Renal pelvis (tissue), 12 donors: ENCODE data around the gene ACLY. TPM values are rescaled to one million over a fixed set of nuclear protein-coding genes. Genes with fewer than 3 reads are reported as not detected.
A peak's percentile ranks its signal among the peaks of the same experiment; 100 is the strongest.

Source experiments
- DNase-seq: peaks from one replicate; pipeline ENCODE4 v3.0.0-alpha.2; 2013
- long read RNA-seq, 16 experiments: transcript quantifications; one replicate each; lab custom pipeline, GENCODE V29; 2026
- polyA plus RNA-seq, 3 donors: library from polyadenylated mRNA; unstranded; fragments of 120-200 nt; gene quantifications; one replicate each; pipeline ENCODE4 v1.2.1, GENCODE V29; 2013; ENCODE audit not compliant: insufficient read length in 3 of 3

The ACLY gene
- 10 to 100 TPM; 89.5 to 92.9 (median 90.9) TPM for polyA plus RNA-seq
- long read RNA-seq, donor 1, full-length matches to known transcripts = 4 of 14 reads
- long read RNA-seq, donor 1, partial matches to known transcripts = 10 of 14 reads
- long read RNA-seq, donor 1, other reads (novel, unspliced or antisense) = 0 of 14 reads
- long read RNA-seq, donor 2, full-length matches to known transcripts = 5 of 28 reads
- long read RNA-seq, donor 2, partial matches to known transcripts = 23 of 28 reads
- long read RNA-seq, donor 2, other reads (novel, unspliced or antisense) = 0 of 28 reads
- long read RNA-seq, donor 3, full-length matches to known transcripts = 2 of 7 reads
- long read RNA-seq, donor 3, partial matches to known transcripts = 5 of 7 reads
- long read RNA-seq, donor 3, other reads (novel, unspliced or antisense) = 0 of 7 reads
- long read RNA-seq, donor 4, full-length matches to known transcripts = 3 of 3 reads
- long read RNA-seq, donor 4, partial matches to known transcripts = 0 of 3 reads
- long read RNA-seq, donor 4, other reads (novel, unspliced or antisense) = 0 of 3 reads
- long read RNA-seq, donor 5 = 0 reads
- long read RNA-seq, donor 6, partial matches to known transcripts = 10 of 11 reads
- long read RNA-seq, donor 6, other reads (novel, unspliced or antisense) = 0 of 11 reads
- long read RNA-seq, donor 7, full-length matches to known transcripts = 2 of 22 reads
- long read RNA-seq, donor 7, partial matches to known transcripts = 20 of 22 reads
- long read RNA-seq, donor 7, other reads (novel, unspliced or antisense) = 0 of 22 reads
- long read RNA-seq, donor 8, partial matches to known transcripts = 5 of 5 reads
- long read RNA-seq, donor 8, other reads (novel, unspliced or antisense) = 0 of 5 reads
- long read RNA-seq, donor 9, full-length matches to known transcripts = 5 of 26 reads
- long read RNA-seq, donor 9, partial matches to known transcripts = 21 of 26 reads
- long read RNA-seq, donor 9, other reads (novel, unspliced or antisense) = 0 of 26 reads
- long read RNA-seq, donor 10, partial matches to known transcripts = 0 of 1 reads
- long read RNA-seq, donor 10, other reads (novel, unspliced or antisense) = 0 of 1 reads
- long read RNA-seq, donor 11, partial matches to known transcripts = 5 of 5 reads
- long read RNA-seq, donor 11, other reads (novel, unspliced or antisense) = 0 of 5 reads
- long read RNA-seq, donor 12, full-length matches to known transcripts = 8 of 27 reads
- long read RNA-seq, donor 12, partial matches to known transcripts = 19 of 27 reads
- long read RNA-seq, donor 12, other reads (novel, unspliced or antisense) = 0 of 27 reads
- long read RNA-seq, donor 13, partial matches to known transcripts = 5 of 5 reads
- long read RNA-seq, donor 13, other reads (novel, unspliced or antisense) = 0 of 5 reads
- long read RNA-seq, donor 14 = 0 reads
- long read RNA-seq, donor 15 = 0 reads
- long read RNA-seq, donor 16, full-length matches to known transcripts = 6 of 49 reads
- long read RNA-seq, donor 16, partial matches to known transcripts = 43 of 49 reads
- long read RNA-seq, donor 16, other reads (novel, unspliced or antisense) = 0 of 49 reads

GRCh38 chr17:41918314-41919164, at the start of gene ACLY:
ACLY (minus strand) TSS chr17:41918951; CDS start chr17:41913873, 5,078 bp downstream.
- peak; percentile 97 for DNase-seq

- no peak for DNase-seq
Observed at GRCh38 chr17:41967921-41968578, 49.3 kb upstream of the ACLY start.

DNA sequence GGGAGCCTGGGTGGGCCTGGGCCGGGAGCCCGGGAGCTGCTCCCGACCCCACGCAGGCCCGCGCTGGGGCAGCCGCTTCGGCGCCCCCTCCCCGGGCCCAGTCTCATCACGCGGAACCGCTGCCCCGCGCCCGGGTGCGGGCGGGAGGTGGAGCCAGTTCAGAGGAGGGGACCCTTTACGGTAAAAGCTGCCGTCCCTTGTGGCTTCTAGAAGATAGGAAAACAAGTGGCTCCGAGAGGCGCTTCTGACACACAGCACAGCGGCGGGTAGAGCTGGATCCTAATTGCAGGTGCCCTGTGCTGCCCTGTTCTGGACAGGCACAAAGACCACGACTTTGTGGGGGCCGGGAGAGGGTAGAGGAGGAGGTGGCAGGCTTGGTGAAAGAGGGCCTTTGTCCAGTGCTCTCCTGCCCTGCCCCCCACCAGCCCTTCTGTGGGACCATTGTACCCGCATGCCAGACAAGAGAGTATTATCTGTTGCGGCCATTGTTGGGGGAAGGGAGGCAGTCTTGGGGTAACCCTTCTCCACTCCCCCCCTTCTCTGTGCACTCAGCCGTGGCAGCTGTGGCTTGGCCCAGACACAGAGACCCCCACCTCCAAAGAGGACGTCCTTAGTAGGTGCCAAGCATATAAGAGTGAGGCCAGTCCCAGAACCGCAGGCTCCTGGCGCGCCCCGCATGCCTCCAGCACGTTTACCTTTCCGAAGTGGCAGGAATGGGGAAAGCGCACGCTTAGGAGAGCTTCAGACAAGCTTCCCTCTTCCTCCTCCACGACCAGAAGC, 48.6 kb upstream of the ACLY start:
- DNase-seq = no peak

DNA sequence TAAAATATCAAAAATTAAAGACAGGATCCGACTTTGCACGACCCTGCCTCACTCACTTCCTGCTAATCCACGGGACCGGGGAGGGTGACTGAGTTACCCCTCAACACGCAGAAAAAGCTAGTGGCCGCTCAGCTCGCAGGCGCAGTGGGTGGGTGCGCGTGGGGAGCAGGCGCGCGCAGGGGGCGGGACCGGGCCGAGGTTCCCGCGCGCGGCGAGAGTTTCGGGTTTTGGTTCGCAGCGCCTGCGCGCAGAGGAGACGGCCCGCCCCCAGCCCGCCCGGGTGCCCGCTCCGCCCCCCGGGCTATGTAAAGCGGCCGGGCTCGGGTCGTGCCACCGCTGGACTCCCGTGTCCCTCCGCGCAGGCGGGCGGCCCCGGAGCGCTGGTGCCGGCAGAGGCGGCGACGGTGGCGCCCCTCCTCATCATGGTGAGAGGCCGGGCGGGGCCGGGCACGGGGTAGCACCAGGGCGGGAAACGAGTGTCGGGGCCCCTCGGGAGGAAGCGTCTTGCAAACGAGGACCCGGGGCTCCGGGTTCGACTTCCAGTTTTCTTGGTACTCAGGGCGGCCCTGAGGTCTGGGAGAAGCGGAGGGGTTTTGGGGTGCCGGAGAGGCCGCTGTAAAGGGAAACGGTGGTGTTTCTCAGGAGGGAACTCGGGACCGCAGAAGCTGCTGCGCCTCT, 47.9 kb upstream of the ACLY start, which contains the start of gene CNP:
TSS of gene CNP (plus strand) at position 333 of the 678 bp plus-strand sequence. CDS start at position 423, 90 bp downstream.
- peak; percentile 90 for DNase-seq

DNA sequence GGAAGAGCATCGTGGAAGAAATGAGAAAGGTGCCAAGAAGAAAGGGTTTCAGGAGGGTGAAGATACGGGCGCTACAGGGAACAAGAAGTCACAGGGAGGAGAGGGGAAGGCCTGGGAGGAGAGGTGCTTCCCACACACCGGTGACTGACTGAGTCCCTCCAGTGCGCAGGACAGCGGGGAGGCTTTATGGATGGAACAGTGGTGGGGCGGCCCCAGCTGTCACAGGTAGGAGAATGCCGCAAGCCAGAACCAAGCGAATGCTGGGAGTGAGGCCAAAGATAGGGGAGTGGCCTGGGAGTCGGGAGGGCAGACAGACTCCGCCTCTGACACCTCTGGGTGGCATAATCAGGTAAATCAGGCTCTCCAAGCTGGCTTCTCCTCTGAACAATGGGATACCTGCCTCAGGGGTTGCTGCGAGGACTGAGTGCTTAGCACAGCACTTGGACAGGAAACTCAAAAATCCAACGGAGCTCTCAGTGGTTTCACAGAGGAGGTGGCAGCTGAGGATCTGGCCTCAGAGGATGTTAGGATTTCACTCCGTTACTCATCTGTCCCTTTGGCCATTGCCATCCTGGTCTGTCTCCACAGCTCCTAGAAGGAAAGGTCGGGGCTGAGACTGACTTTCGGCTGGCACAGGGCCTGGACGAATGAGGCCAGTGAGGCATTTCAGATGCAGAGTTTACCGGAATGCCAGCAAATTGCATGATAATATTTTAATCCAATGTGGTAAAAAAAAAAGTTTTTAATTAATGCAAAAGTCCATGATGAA, 47.1 kb upstream of the ACLY start:
- DNase-seq = no peak

DNA sequence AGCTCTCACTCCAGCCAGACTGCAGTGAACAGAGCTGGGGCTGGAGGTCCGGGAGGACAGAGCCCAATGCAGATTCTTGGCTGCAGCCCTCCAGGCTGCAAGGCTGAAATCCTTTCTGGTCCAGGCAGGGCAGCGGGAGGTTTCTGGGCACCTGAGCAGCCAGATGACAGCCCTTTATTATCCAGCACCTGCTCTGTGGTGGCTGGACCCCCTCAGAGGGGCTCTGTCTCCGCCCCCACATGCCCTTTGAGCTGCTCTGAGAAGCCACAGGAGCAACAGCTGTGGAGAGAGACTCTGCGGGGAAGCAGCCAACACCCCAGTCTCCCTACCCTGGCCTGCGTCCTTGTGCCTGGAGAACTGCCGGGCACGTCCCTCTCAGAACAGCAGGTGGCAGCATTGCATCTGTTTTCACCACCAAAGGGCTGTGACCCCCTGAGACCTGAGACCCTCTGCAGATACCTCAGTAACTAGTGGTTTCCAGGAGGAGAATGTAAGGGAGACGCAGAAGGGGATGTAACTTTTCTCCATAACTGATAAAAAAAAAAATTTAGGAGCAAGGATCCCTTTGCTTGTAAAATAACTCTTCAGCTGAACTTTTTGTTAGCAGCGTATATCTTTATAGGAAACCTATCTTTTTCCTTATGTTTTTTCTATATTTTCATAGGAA, 44.1 kb upstream of the ACLY start:
- no peak for DNase-seq

- no peak for DNase-seq
Observed at GRCh38 chr17:41962111-41962510, 43.4 kb upstream of the ACLY start.

GRCh38 chr17:41959336-41960095, 40.8 kb upstream of the ACLY start:
- no peak for DNase-seq

DNA sequence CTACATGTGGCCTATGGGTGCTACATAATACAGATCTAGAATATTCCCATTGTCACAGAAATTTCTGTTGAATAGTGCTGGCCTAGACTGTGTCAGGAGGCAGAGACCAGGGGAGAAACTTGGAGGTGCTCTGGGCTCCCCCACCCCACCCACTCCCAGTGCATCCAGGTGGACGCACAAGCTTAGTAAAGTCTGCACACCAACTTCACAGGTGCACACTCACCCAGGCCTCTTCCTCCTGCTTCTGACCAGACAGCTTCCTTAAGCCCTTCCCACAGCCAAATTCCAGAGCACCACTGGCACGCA, 40.2 kb upstream of the ACLY start:
- no peak for DNase-seq

- DNase-seq = no peak
Observed at GRCh38 chr17:41957869-41958439, 39.2 kb upstream of the ACLY start.

DNA sequence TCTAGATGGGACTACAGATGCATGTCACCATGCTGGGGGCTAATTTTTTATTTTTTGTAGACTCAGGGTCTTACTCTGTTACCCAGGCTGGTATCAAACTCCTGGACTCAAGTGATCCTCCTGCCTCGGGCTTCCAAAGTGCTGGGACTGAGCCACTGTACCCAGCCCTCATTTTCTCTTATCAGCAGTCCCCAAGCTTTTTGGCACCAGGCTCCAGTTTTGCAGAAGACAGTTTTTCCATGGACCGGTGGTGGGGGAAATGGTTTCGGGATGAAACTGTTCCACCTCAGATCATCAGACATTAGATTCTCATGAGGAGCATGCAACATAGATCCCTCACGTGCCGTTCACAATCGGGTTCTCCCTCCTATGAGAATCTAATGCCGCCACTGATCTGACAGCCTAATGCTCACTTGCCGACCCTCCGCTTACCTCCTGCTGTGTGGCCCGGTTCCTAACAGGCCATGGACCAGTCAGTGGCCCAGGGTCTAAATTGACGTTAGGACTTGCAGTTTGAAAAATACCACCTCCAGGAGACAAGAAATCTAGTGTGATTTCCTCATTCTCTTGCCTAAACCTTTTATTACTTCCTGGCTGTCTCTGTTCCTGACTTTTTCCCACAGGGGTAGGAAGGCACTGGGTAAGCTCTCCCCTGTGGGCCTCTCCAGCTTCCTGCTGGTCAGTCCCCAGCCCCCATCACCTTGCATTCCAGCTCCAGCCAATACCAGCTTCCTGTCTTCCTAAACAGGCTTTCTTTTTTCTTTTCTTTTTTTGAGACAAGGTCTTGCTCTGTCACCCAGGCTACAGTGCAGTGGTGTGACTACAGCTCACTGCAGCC, 38.5 kb upstream of the ACLY start:
- no peak for DNase-seq

- DNase-seq = no peak
Observed at GRCh38 chr17:41956522-41956921, 37.8 kb upstream of the ACLY start.

DNA sequence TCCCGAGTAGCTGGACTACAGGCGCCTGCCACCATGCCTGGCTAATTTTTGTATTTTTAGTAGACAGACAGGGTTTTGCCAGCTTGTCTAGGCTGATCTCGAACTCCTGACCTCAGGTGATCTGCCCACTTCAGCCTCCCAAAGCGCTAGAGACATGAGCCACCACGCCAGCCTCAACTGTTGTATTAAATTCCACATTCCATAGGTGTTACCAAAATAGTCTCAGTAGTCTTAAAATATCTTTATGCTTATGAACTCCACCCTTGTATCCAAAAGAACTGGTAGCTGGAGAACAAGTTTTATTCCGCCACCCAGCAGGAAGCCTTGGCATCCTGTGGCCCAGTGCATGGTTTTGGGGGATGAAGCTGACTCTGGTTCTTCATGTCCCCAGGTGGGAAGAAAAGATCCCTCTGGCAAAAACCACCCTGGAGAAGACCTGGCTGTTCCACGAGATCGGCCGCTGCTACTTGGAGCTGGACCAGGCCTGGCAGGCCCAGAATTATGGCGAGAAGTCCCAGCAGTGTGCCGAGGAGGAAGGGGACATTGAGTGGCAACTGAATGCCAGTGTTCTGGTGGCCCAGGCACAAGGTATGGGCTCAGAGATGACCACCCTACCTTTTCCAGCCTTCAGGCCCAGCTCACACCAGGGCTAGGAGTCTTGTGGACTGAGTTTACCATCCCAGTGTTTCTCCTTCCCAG, 30.2 kb upstream of the ACLY start:
- DNase-seq = no peak

- no peak for DNase-seq
Observed at GRCh38 chr17:41944943-41945342, 26.2 kb upstream of the ACLY start.
